Stomach (tissue), 4 donors: ENCODE measurements around the gene UBAP2.

ENCODE experiments used
- CTCF ChIP-seq, 7 experiments: fragments of 450-650 bp in 4 of 7; fragments of 200-600 bp in 3 of 7; sonication (generic) in 3 of 7; IDR thresholded peaks; one replicate each; pipeline ENCODE4 v1.5.1; 2016 to 2019; ENCODE audit warnings: antibody characterized with exemption in 7 of 7, control low read depth in 2 of 7, mild to moderate bottlenecking in 1 of 7
- EP300 ChIP-seq: sonication (generic); formaldehyde crosslinking; IDR thresholded peaks from one replicate; pipeline ENCODE4 v1.6.1; 2017; ENCODE audit warnings: antibody characterized with exemption

DNA sequence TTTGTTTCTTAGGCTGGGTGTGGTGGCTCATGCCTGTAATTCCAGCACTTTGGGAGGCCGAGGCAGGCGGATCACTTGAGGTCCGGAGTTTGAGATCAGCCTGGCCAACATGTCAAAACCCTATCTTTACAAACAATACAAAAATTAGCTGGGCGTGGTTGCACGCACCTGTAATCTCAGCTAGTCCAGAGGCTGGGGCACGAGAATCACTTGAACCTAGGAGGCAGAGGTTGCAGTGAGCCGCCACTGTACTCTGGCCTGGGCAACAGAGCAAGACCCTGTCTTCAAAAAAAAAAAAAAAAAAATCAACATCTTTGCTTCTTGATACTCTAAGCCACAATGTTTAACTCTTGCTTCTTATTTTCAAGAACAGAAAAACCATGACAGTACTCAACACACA lies 16.1 kb downstream of the UBAP2 start:
- TF ChIP-seq CTCF (IDR thresholded peaks at IDR 0.05) (no peak), EP300 (no peak)
